Osteocyte (in vitro differentiated cells): ENCODE data around the gene ZGRF1. TPM values are rescaled to one million over a fixed set of nuclear protein-coding genes. Genes with fewer than 3 reads are reported as not detected.

Experiments
- DNase-seq: peaks from one replicate; pipeline ENCODE4 v3.0.0; 2021; ENCODE audit warnings: mixed read lengths; ENCODE audit not compliant: unreplicated experiment; ENCODE audit errors: extremely low spot score
- H3K27ac Mint-ChIP-seq: one replicate; pipeline ENCODE4 v1.8.0; 2021; ENCODE audit warnings: mild to moderate bottlenecking, mixed read lengths; ENCODE audit not compliant: unreplicated experiment
- H3K27me3 Mint-ChIP-seq: one replicate; pipeline ENCODE4 v1.8.0; 2021; ENCODE audit warnings: mixed read lengths; ENCODE audit not compliant: unreplicated experiment
- H3K36me3 Mint-ChIP-seq: one replicate; pipeline ENCODE4 v1.8.0; 2021; ENCODE audit warnings: mixed read lengths; ENCODE audit not compliant: unreplicated experiment
- H3K4me1 Mint-ChIP-seq: one replicate; pipeline ENCODE4 v1.8.0; 2021; ENCODE audit warnings: mixed read lengths; ENCODE audit not compliant: unreplicated experiment
- H3K4me3 Mint-ChIP-seq: one replicate; pipeline ENCODE4 v1.8.0; 2021; ENCODE audit warnings: mild to moderate bottlenecking, moderate library complexity, mixed read lengths; ENCODE audit not compliant: unreplicated experiment
- H3K9me3 Mint-ChIP-seq: one replicate; pipeline ENCODE4 v1.8.0; 2021; ENCODE audit warnings: mixed read lengths; ENCODE audit not compliant: unreplicated experiment
- total RNA-seq: library from RNA; stranded (reverse); gene quantifications from 2 replicates; pipeline ENCODE4 v1.2.1, GENCODE V29; 2021
- TF ChIP-seq, protein P1 (sequence below): fragments of 200-600 bp; sonication (generic); IDR thresholded peaks from 2 replicates; pipeline ENCODE4 v1.5.0; 2021; ENCODE audit warnings: antibody characterized with exemption, mild to moderate bottlenecking, moderate library complexity

Gene ZGRF1
- total RNA-seq, 1 donor from 2014 or later: 5.6 TPM

- no peak overlapping the region for H3K27ac Mint-ChIP-seq
- peaks cover 38% of the 10 kb centered on the region for H3K36me3 Mint-ChIP-seq
- no peaks in the 10 kb centered on the region for H3K4me1 Mint-ChIP-seq
- TF ChIP-seq, protein P1, sequence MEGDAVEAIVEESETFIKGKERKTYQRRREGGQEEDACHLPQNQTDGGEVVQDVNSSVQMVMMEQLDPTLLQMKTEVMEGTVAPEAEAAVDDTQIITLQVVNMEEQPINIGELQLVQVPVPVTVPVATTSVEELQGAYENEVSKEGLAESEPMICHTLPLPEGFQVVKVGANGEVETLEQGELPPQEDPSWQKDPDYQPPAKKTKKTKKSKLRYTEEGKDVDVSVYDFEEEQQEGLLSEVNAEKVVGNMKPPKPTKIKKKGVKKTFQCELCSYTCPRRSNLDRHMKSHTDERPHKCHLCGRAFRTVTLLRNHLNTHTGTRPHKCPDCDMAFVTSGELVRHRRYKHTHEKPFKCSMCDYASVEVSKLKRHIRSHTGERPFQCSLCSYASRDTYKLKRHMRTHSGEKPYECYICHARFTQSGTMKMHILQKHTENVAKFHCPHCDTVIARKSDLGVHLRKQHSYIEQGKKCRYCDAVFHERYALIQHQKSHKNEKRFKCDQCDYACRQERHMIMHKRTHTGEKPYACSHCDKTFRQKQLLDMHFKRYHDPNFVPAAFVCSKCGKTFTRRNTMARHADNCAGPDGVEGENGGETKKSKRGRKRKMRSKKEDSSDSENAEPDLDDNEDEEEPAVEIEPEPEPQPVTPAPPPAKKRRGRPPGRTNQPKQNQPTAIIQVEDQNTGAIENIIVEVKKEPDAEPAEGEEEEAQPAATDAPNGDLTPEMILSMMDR: no peak
- no peaks in the 10 kb centered on the region for H3K27me3 Mint-ChIP-seq
- no peaks in the 10 kb centered on the region for H3K9me3 Mint-ChIP-seq
- DNase-seq: no peak
- no peak overlapping the region for H3K4me3 Mint-ChIP-seq
Measured at GRCh38 chr4:112651641-112652040, 14.9 kb upstream of the ZGRF1 start.

GRCh38 chr4:112650332-112650731 is 13.6 kb upstream of the ZGRF1 start:
- TF ChIP-seq, protein P1: no peak
- DNase-seq: no peak
- no peaks in the 10 kb centered on the region for H3K27me3 Mint-ChIP-seq
- H3K4me3 Mint-ChIP-seq: no peak overlapping the region
- no peak overlapping the region for H3K27ac Mint-ChIP-seq
- H3K36me3 Mint-ChIP-seq: peaks cover 38% of the 10 kb centered on the region
- no peaks in the 10 kb centered on the region for H3K9me3 Mint-ChIP-seq
- no peaks in the 10 kb centered on the region for H3K4me1 Mint-ChIP-seq

- Mint-ChIP-seq H3K9me3 (no peaks in the 10 kb centered on the region), H3K4me1 (no peaks in the 10 kb centered on the region), H3K27me3 (no peaks in the 10 kb centered on the region), H3K27ac (no peak overlapping the region), H3K4me3 (no peak overlapping the region), H3K36me3 (peaks cover 42% of the 10 kb centered on the region)
- DNase-seq: no peak
- TF ChIP-seq, protein P1: no peak
Measured at GRCh38 chr4:112649055-112649408, 12.3 kb upstream of the ZGRF1 start.

DNA sequence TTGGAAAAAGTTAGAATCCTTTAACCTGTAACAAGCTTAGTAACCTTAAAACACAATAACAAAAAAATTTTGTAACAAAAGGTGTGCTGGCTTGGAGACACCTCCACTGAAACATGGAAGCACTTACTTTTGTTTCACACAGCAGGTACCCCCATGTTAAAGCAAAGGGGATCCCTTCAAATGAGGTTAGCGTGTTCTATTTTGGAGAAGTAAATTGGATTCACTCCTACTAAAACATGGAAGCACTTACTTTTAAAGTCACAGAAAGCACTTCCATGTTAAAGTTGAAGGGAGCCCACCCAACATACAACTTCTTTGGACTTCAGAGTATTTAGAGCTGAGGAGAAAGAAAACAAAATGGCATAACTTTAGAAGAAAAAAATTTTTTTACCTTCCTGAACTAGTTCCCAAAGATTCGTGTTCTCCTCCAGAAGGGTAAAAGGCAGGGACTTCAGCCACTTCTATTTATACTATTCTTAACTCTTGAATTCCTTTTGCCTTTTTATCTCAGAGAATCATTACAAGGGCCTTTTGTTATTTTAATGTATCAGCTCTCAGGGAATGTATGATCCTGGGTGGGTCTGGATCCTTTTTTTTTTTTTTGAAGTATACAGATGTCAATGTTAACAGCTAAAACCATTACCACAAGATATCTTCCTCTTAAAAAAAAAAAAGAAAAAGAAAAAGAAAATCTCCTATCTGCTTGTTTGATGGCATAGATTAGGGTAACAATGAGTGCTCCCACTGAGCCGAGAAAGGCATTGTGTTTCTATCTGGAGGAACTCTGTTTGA is 11.8 kb upstream of the ZGRF1 start:
- DNase-seq: no peak

DNA sequence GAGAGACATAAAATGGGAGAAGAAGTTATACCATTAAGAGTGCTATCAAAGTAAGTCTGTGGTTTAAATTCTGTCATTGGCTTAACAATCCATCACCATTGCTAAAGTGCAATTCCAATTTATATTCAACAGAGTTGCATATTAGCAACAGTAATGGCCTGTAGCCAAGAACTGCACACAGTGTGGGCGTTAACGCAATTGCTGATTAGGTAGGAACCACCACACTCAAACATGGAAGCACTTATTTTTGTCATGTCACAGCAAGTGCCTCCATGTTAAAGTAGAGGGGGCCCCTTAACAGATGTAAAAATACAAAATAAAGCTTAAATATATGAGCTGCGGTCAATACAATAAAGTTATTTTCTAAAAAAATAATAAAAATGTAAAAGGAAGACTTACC is 11.1 kb upstream of the ZGRF1 start:
- H3K4me1 Mint-ChIP-seq: peaks cover 1% of the 10 kb centered on the region
- peaks cover 42% of the 10 kb centered on the region for H3K36me3 Mint-ChIP-seq
- H3K27ac Mint-ChIP-seq: no peak overlapping the region
- H3K27me3 Mint-ChIP-seq: no peaks in the 10 kb centered on the region
- no peak for DNase-seq
- TF ChIP-seq, protein P1: no peak
- no peaks in the 10 kb centered on the region for H3K9me3 Mint-ChIP-seq
- H3K4me3 Mint-ChIP-seq: no peak overlapping the region

More for the DNA sequence above, 11.8 kb upstream of the ZGRF1 start:
- Mint-ChIP-seq H3K9me3 (no peaks in the 10 kb centered on the region), H3K36me3 (peaks cover 39% of the 10 kb centered on the region), H3K27ac (no peak overlapping the region), H3K4me3 (no peak overlapping the region), H3K27me3 (no peaks in the 10 kb centered on the region), H3K4me1 (peaks cover 1% of the 10 kb centered on the region)
- TF ChIP-seq, protein P1: no peak
